Mucosa of descending colon (tissue), 3 donors: Measurements from ENCODE around the gene NDC80. TPM values are rescaled to one million over a fixed set of nuclear protein-coding genes. Genes with fewer than 3 reads are reported as not detected.
A peak's percentile ranks its signal among the peaks of the same experiment; 100 is the strongest.
"Not testable (repeated sequence)": the region's sequence is repeated elsewhere in the genome, so short reads cannot be mapped to it uniquely, and the experiment has no call there.

ENCODE experiments used
- ATAC-seq: fragments of 200-7000 bp; cut with Tn5 transposase; one replicate; pipeline ENCODE4 v1.9.1; 2020; ENCODE audit warnings: mild to moderate bottlenecking, moderate library complexity
- DNase-seq, 3 donors: peaks; one replicate each; pipeline ENCODE4 v3.0.0-alpha.2; 2020
- H3K36me3 ChIP-seq: fragments of 200-600 bp; one replicate; pipeline ENCODE4 v1.8.0; 2021; ENCODE audit warnings: low read depth, mild to moderate bottlenecking
- H3K4me1 ChIP-seq: fragments of 200-600 bp; one replicate; pipeline ENCODE4 v1.8.0; 2021; ENCODE audit warnings: low read depth, mild to moderate bottlenecking
- H3K4me3 ChIP-seq: fragments of 200-600 bp; one replicate; pipeline ENCODE4 v1.8.0; 2021; ENCODE audit warnings: mild to moderate bottlenecking
- H3K9me3 ChIP-seq: fragments of 200-600 bp; one replicate; pipeline ENCODE4 v1.8.0; 2021; ENCODE audit warnings: mild to moderate bottlenecking
- CTCF ChIP-seq: fragments of 200-600 bp; IDR thresholded peaks from one replicate; pipeline ENCODE4 v1.8.0; 2022; ENCODE audit warnings: antibody characterized with exemption, mild to moderate bottlenecking
- intact Hi-C, 2 donors: fragments of 100-400 bp; cut with DNase I in 1 of 2; cut with micrococcal nuclease in 1 of 2; formaldehyde crosslinking; loops; one replicate each; pipeline versions ENCODE4 v1.11.0 to v1.11.1; 2022; cut with DNase I, micrococcal nuclease
- total RNA-seq, 3 donors: library from RNA; stranded (reverse); fragmentation: NEBNext Ultra II Directional in 2 of 3; extraction: Animal tissue kit (Norgen Biotek cat#: 25700) in 2 of 3; gene quantifications; one replicate each; pipeline versions ENCODE4 v1.2.1 to v1.2.4, GENCODE V29; 2021 to 2023
- donor health status: DM: no; HTN: no; CAD: no; lungs with moderate emphysema.
- donor health status: DM: no; HTN: no; CAD: no.
- donor health status: DM: no; HTN: yes; CAD: no.

Gene NDC80
- total RNA-seq, 3 donors from 2014 or later: 1.5 to 11.6 (median 3.1) TPM

DNA sequence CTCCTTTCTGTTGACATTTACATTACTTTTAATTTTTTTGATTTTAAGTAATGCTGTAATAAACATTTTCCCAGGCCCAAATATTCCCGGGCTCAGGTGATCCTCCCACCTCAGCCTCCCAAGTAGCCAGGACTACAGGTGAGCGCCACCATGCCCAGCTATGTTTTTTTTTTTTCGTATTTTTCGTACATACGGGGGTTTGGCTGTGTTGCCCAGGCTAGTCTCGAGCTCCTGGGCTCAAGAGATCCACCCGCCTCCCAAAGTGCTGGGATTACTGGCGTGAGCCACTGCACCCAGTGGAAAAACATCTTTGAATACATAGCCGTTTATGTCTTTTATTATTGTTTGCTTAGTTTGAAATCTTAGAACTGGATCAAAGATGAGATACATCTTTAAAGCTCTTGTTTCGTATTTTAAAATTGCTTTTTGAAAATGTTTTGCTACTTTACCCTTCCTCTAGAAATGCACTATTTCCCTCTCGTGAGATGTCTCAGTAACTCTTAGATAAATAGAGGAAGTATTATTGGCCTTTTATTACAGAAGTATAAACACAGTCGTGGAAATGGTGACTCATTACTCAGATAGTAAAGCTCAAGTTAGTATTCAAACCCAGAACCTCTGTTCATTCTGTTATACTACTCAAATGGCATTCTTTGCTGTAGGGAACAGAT is 86.6 kb downstream of the NDC80 start:
- Histone ChIP-seq H3K36me3 (peaks cover 4% of the 10 kb centered on the region), H3K9me3 (no peaks in the 10 kb centered on the region), H3K4me3 (no peak overlapping the region), H3K4me1 (peaks cover 26% of the 10 kb centered on the region)
- ATAC-seq (peak; percentile 53), DNase-seq (peak in 1 of 3 donors; percentile 45)
- no peak for TF ChIP-seq CTCF
- intact Hi-C loops: loop anchor here in 1 of 2 donors (10.0 kb wide), 1 partner anchor 83 kb away; the partner anchor contains the start of genes METTL4 and NDC80

DNA sequence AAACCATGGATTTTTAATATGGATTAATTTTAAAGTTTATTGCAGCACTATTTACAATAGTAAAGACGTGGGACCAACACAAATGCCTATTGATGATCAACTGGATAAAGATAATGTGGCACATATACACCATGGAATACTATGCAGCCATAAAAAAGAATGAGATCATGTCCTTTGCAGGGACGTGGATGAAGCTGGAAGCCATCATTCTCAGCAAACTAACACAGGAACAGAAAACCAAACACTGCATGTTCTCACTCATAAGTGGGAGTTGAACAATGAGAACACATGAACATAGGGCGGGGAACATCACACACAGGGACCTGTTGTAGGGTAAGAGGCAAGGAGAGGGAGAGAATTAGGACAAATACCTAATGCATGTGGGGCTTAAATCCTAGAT is 89.5 kb downstream of the NDC80 start:
- peaks cover 30% of the 10 kb centered on the region for H3K4me1 ChIP-seq
- H3K9me3 ChIP-seq, intact Hi-C loops, DNase-seq, ATAC-seq, H3K36me3 ChIP-seq, H3K4me3 ChIP-seq: not testable (repeated sequence)

DNA sequence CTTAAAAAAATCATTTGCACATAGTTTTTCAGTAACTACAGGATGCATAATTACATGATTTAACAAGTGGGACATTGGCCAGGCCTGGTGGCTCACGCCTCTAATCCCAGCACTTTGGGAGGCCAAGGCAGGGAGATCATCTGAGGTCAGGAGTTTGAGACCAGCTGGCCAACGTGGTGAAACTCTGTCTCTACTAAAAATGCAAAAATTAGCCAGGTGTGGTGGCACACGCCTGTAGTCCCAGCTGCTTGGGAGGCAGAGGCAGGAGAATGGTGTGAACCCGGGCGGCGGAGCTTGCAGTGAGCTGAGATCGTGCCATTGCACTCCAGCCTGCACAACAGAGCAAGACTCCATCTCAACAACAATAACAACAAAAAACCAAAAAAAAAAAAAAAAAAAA is 90.9 kb downstream of the NDC80 start:
- H3K4me3 ChIP-seq, H3K36me3 ChIP-seq, intact Hi-C loops, ATAC-seq, H3K9me3 ChIP-seq: not testable (repeated sequence)
- DNase-seq: peak in 1 of 3 donors; percentile 28
- H3K4me1 ChIP-seq: peaks cover 30% of the 10 kb centered on the region

- ATAC-seq: no peak
- no peaks in the 10 kb centered on the region for H3K9me3 ChIP-seq
- no peak for TF ChIP-seq CTCF
- H3K4me1 ChIP-seq: peaks cover 26% of the 10 kb centered on the region
- H3K4me3 ChIP-seq: no peak overlapping the region
- intact Hi-C loops: no loop called here
- no peak for DNase-seq
- peaks cover 4% of the 10 kb centered on the region for H3K36me3 ChIP-seq
Measured at GRCh38 chr18:2662990-2663389, 91.6 kb downstream of the NDC80 start.

Other genes with a start within 250 kb of the NDC80 start
- gene METTL4, start 52 bp upstream of the NDC80 start, total RNA-seq: 10 to 100 TPM in 2 of 3 donors, 1 to 10 TPM in 1; 7.6 to 13.6 (median 10.6) TPM
- 10 to 100 TPM; 66.4 to 94.3 (median 83.4) TPM for gene SMCHD1, start 84.2 kb downstream of the NDC80 start, total RNA-seq